Stimulated activated effector memory CD8-positive, alpha-beta T cell treated with anti-CD3 and anti-CD28 coated beads, Interleukin-12 subunit alpha, Interleukin-12 subunit beta, amount 100 ng/mL, for 72 hours (primary cell): Measurements from ENCODE around the gene LTB4R.
"Not testable (repeated sequence)": the region's sequence is repeated elsewhere in the genome, so short reads cannot be mapped to it uniquely, and the experiment has no call there.

Source experiments
- ATAC-seq: fragments of 150-1000 bp; cut with Tn5 transposase; 2 replicates; pipeline ENCODE4 v1.10.0; 2021
- DNase-seq, 2 donors: peaks; one replicate each; pipeline ENCODE4 v3.0.0; 2021 to 2022; ENCODE audit warnings: low spot score in 2 of 2
- H3K27ac Mint-ChIP-seq: one replicate; pipeline ENCODE4 v1.8.0; 2022; ENCODE audit warnings: mild to moderate bottlenecking, mixed read lengths
- H3K36me3 Mint-ChIP-seq: one replicate; pipeline ENCODE4 v1.8.0; 2022; ENCODE audit warnings: mild to moderate bottlenecking, mixed read lengths
- H3K4me1 Mint-ChIP-seq: one replicate; pipeline ENCODE4 v1.8.0; 2022; ENCODE audit warnings: mixed read lengths
- H3K4me3 Mint-ChIP-seq: one replicate; pipeline ENCODE4 v1.8.0; 2022; ENCODE audit warnings: mild to moderate bottlenecking, mixed read lengths
- H3K9me3 Mint-ChIP-seq: one replicate; pipeline ENCODE4 v1.8.0; 2022; ENCODE audit warnings: mixed read lengths

Gene LTB4R

DNA sequence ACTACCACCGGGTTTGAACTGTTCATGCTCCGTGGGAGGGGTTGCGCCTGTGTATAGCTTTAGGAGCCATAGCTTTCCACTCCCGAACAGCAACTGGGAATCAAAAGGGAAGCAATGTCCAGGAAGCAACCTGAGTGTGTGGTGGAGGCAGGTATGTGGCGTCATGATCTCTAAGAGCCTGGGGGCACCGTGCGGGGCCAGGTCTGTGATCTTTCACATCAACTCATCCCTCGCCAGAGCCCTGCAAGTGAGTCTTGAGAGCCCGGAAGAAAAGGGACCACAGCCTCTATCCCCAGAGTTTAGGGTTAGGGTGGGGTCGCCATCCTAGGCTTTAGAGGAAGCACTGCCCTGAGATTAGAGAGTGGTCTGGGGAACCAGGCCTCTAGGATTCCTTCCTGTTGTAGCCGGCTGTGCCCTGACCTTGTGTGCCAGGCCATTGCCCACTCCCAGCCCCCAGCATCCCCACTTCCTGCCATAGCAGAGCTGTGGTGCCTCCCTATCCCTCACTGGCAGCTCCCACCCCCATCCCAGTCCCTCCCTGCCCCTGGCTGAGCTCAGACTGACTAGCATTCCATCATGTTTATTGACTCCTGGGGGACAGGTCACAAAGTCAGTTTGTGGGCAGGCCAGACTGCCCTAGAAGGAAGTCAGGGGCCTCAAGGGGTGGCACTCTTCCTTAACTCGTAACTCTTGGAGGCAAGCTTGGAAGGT is 24.3 kb downstream of the LTB4R start:
- H3K4me3 Mint-ChIP-seq = peak overlapping the region; percentile 78

GRCh38 chr14:24337144-24337823 is 26.0 kb downstream of the LTB4R start:
- peaks cover 44% of the 10 kb centered on the region for H3K4me1 Mint-ChIP-seq
- H3K36me3 Mint-ChIP-seq = peaks cover 24% of the 10 kb centered on the region
- ATAC-seq = no peak
- H3K4me3 Mint-ChIP-seq = no peak overlapping the region
- DNase-seq = no peak
- H3K9me3 Mint-ChIP-seq = no peaks in the 10 kb centered on the region
- H3K27ac Mint-ChIP-seq = no peak overlapping the region

More for the DNA sequence above, 24.3 kb downstream of the LTB4R start:
- peaks cover 29% of the 10 kb centered on the region for H3K36me3 Mint-ChIP-seq
- ATAC-seq (no peak), DNase-seq (no peak)
- no peak overlapping the region for H3K27ac Mint-ChIP-seq
- peaks cover 61% of the 10 kb centered on the region for H3K4me1 Mint-ChIP-seq
- no peaks in the 10 kb centered on the region for H3K9me3 Mint-ChIP-seq

- Mint-ChIP-seq H3K4me1 (peaks cover 39% of the 10 kb centered on the region), H3K27ac (no peak overlapping the region), H3K9me3 (no peaks in the 10 kb centered on the region), H3K36me3 (peaks cover 22% of the 10 kb centered on the region), H3K4me3 (no peak overlapping the region)
- DNase-seq (no peak), ATAC-seq (no peak)
These were observed 26.5 kb downstream of the LTB4R start for GRCh38 chr14:24337824-24338175.

- H3K9me3 Mint-ChIP-seq = no peaks in the 10 kb centered on the region
- DNase-seq (no peak), ATAC-seq (no peak)
- peak overlapping the region; percentile 23 for H3K27ac Mint-ChIP-seq
- H3K4me1 Mint-ChIP-seq = peaks cover 37% of the 10 kb centered on the region
- H3K4me3 Mint-ChIP-seq = peak overlapping the region; percentile 82
- peaks cover 22% of the 10 kb centered on the region for H3K36me3 Mint-ChIP-seq
These were observed 27.5 kb downstream of the LTB4R start for GRCh38 chr14:24338843-24339242.

DNA sequence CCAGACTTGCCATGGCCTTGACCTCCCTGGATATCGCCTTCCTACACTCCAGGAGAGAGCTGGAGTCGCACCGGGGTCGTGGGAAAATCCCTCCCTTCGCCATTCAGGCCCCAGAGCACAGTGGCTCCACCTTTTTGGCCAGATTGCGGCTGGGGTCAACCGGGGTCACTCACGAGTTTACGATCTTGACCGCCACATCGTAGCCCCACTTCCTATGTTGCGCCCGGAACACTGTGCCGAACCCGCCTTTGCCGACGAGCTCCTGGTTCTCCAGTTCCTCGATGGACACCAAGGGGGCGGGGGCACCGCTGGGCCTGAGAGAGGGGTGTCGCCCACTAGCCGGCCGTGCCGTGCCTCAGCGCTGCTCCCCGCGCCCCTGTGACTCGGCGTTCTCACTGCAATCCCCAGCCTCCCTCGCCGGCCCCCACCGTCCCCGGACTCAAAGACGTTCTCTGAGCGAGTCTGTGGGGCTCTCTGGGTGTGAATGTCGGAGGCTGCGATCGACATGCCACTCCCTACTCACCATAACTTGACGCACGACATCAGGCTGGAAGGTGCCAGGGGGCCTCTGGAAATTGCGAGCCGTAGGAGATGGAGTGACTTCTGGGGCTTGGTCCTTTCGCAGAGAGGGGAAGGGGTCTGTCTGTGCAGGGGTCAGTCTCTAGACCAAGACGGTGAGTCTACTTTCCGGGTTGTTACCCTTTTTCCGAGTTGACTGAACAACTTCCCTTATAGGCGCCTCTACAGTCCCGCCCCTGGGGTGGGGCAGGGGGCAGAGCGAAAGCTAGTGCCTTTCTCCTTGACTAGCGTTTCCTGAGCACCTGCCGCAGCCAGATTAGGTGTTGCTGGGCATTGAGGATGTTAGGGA is 28.2 kb downstream of the LTB4R start, which contains the start of gene RIPK3:
Gene RIPK3, minus strand, starts transcription at position 708 of the 868 bp plus-strand sequence. Its CDS starts 165 bp downstream, at position 543.
- Mint-ChIP-seq H3K27ac (peak within 1 kb of the TSS; percentile 80), H3K4me1 (peaks cover 37% of the 10 kb centered on the region), H3K4me3 (peak within 1 kb of the TSS; percentile 82), H3K36me3 (peaks cover 22% of the 10 kb centered on the region), H3K9me3 (no peaks in the 10 kb centered on the region)
- ATAC-seq = peak; percentile 93
- peak; percentile 46 to 80 for DNase-seq

DNA sequence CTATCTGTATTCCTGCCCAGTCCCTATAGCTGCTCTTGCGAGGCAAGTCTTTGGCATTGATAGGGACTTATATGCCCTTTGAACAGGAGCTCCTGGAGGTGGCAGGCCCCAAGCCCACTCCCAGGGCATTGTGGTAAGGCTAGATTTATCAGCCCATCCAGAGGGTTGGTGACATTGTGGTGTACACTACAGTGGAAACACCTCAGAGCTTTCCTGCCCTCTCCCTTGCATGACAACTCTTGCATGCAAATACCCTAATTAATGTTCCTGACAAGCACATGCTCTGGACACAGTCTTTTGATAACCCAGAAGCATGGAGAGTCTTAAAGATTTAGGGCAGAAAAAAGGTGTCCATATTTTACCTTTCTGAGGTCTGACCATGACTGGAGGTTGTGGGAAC is 29.3 kb downstream of the LTB4R start:
- Mint-ChIP-seq H3K9me3 (no peaks in the 10 kb centered on the region), H3K4me1 (peaks cover 28% of the 10 kb centered on the region), H3K36me3 (peaks cover 22% of the 10 kb centered on the region)

GRCh38 chr14:24342889-24343288 is 31.6 kb downstream of the LTB4R start:
- H3K36me3 Mint-ChIP-seq = peaks cover 2% of the 10 kb centered on the region
- no peak for ATAC-seq
- no peak overlapping the region for H3K27ac Mint-ChIP-seq
- H3K9me3 Mint-ChIP-seq = no peaks in the 10 kb centered on the region
- H3K4me3 Mint-ChIP-seq = no peak overlapping the region
- H3K4me1 Mint-ChIP-seq = peaks cover 21% of the 10 kb centered on the region
- DNase-seq = no peak

More for the DNA sequence above, 29.3 kb downstream of the LTB4R start:
- Mint-ChIP-seq H3K27ac (no peak overlapping the region), H3K4me3 (no peak overlapping the region)
- ATAC-seq (no peak), DNase-seq (no peak)

- H3K36me3 Mint-ChIP-seq = no peaks in the 10 kb centered on the region
- DNase-seq (no peak), ATAC-seq (no peak)
- H3K27ac Mint-ChIP-seq = no peak overlapping the region
- H3K4me3 Mint-ChIP-seq = no peak overlapping the region
- peaks cover 10% of the 10 kb centered on the region for H3K4me1 Mint-ChIP-seq
- no peaks in the 10 kb centered on the region for H3K9me3 Mint-ChIP-seq
These were observed 32.7 kb downstream of the LTB4R start for GRCh38 chr14:24343795-24344660.

DNA sequence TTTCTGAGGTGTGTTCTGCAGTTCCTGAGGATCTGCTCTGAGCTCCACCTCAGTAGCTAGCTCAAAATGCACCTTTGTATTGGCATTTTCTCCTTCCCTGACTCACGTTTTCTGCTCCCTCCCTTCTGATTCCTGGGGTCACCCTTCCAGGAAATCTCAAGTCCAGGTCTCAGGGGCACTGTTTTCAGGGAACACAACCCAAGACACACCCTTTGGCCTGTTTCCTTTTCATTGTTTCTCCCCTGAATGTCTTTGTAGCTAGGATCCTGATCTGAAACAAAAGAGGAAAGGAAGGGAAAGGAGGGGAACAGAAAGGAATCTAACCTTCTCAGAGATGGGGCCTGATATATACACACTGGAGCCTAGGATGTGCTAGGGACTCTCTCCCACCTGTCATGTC is 35.8 kb downstream of the LTB4R start:
- no peak for ATAC-seq

GRCh38 chr14:24348186-24348585 is 36.9 kb downstream of the LTB4R start:
- Mint-ChIP-seq H3K4me1 (no peaks in the 10 kb centered on the region), H3K36me3 (no peaks in the 10 kb centered on the region), H3K9me3 (no peaks in the 10 kb centered on the region), H3K4me3 (no peak overlapping the region), H3K27ac (no peak overlapping the region)
- no peak for DNase-seq
- ATAC-seq = no peak

More for the DNA sequence above, 35.8 kb downstream of the LTB4R start:
- Mint-ChIP-seq H3K27ac (no peak overlapping the region), H3K4me1 (no peaks in the 10 kb centered on the region), H3K9me3 (no peaks in the 10 kb centered on the region), H3K4me3 (no peak overlapping the region), H3K36me3 (no peaks in the 10 kb centered on the region)
- DNase-seq = no peak

GRCh38 chr14:24349742-24350141 is 38.4 kb downstream of the LTB4R start:
- no peak for DNase-seq
- H3K9me3 Mint-ChIP-seq = no peaks in the 10 kb centered on the region
- peaks cover 10% of the 10 kb centered on the region for H3K4me1 Mint-ChIP-seq
- no peaks in the 10 kb centered on the region for H3K36me3 Mint-ChIP-seq
- no peak overlapping the region for H3K27ac Mint-ChIP-seq
- no peak for ATAC-seq
- no peak overlapping the region for H3K4me3 Mint-ChIP-seq

- no peaks in the 10 kb centered on the region for H3K36me3 Mint-ChIP-seq
- ATAC-seq (no peak), DNase-seq (no peak)
- H3K4me3 Mint-ChIP-seq = no peak overlapping the region
- H3K27ac Mint-ChIP-seq = no peak overlapping the region
- no peaks in the 10 kb centered on the region for H3K9me3 Mint-ChIP-seq
- peaks cover 10% of the 10 kb centered on the region for H3K4me1 Mint-ChIP-seq
These were observed 40.2 kb downstream of the LTB4R start for GRCh38 chr14:24351517-24351916.

DNA sequence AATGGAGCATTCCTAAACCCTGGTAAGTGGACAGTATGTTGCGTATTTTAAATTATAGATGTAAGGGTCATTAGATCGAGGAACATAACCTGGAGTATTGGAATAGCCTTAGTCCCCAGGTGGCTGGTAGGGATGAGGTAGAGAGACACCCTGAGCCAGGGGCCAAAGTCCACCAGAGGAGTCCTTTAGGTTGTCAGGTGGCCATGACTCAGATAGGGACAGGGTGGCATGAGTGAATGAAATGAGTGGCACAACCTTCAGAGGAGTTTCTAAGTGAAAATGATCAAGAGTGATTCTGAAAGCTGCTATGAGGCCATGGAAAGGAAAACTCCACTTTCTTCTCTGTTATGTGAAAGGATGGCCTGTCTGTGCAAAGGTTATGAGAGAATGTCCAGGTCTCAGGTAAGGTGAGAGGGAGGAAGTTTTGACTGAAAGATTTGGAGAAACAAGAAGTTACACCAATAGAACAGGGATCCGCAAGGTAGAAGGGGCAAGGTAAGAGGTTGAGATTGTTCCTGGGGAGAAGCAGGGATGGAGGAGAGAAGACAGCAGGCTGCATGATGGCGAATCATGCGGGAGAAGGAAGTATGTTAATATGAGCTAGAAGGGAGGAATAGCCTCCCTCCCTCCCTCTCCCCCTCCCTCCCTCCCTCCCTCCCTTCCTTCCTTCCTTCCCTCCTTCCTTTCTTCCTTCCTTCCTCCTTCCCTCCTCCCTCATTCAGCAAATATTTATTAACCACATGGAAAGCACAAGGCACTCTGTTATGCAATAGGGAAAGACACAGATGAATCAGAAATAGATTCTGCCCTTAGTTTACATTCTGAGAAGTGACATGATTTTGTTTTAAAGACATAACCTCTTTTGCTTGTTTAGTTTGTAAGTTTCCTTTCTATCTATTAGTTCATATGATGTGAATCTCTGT is 42.5 kb downstream of the LTB4R start:
- peaks cover 10% of the 10 kb centered on the region for H3K4me1 Mint-ChIP-seq
- no peak for DNase-seq
- H3K9me3 Mint-ChIP-seq = no peaks in the 10 kb centered on the region
- H3K27ac Mint-ChIP-seq = no peak overlapping the region
- H3K4me3 Mint-ChIP-seq = no peak overlapping the region
- no peaks in the 10 kb centered on the region for H3K36me3 Mint-ChIP-seq
- peak; percentile 65 for ATAC-seq

DNA sequence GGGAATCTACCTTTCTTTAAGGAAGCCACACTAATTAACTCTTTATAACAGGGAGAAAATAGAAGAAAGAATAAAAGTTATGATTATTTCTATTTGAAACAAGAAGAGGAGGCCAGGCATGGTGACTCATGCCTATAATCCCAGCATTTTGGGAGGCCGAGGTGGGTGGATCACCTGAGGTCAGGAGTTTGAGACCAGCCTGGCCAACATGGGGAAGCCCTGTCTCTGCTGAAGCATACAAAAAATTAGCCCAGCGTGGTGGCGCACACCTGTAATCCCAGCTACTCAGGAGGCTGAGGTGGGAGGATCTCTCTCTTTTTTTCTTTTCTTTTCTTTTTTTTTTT is 43.2 kb downstream of the LTB4R start:
- not testable (repeated sequence) for H3K4me1 Mint-ChIP-seq, H3K27ac Mint-ChIP-seq, H3K4me3 Mint-ChIP-seq, H3K36me3 Mint-ChIP-seq, ATAC-seq, DNase-seq, H3K9me3 Mint-ChIP-seq
